HepG2 (cell line): ENCODE measurements around the gene RAB33B. TPM values are rescaled to one million over a fixed set of nuclear protein-coding genes. Genes with fewer than 3 reads are reported as not detected.

Experiments used
- FOXK1 ChIP-seq: sonication (generic); formaldehyde crosslinking; IDR thresholded peaks from 2 replicates; pipeline ENCODE4 v1.4.0; 2020; ENCODE audit warnings: low read depth, missing genetic modification reagents, borderline replicate concordance
- REL ChIP-seq: sonication (generic); formaldehyde crosslinking; conservative IDR thresholded peaks from 2 replicates; pipeline ENCODE4 v1.8.0; 2022; ENCODE audit warnings: mild to moderate bottlenecking, missing genetic modification reagents, moderate library complexity
- RFXANK ChIP-seq: IDR thresholded peaks from 2 replicates; pipeline ENCODE4 v1.6.1; 2016
- SP4 ChIP-seq: sonication (generic); formaldehyde crosslinking; IDR thresholded peaks from 2 replicates; pipeline ENCODE4 v1.8.1; 2023; ENCODE audit warnings: mild to moderate bottlenecking, missing genetic modification reagents
- TBP ChIP-seq: sonication (generic); formaldehyde crosslinking; IDR thresholded peaks from 2 replicates; pipeline ENCODE4 v1.5.0; 2020; ENCODE audit warnings: missing genetic modification reagents
- THAP11 ChIP-seq: IDR thresholded peaks from 2 replicates; pipeline ENCODE4 v1.6.1; 2016; ENCODE audit warnings: missing biosample characterization, missing genetic modification reagents
- ZNF138 ChIP-seq: sonication (generic); formaldehyde crosslinking; IDR thresholded peaks from 2 replicates; pipeline ENCODE4 v1.5.0; 2020; ENCODE audit warnings: mild to moderate bottlenecking, low read depth, missing genetic modification reagents
- ZNF230 ChIP-seq: sonication (generic); formaldehyde crosslinking; IDR thresholded peaks from 2 replicates; pipeline ENCODE4 v1.4.0; 2020; ENCODE audit warnings: mild to moderate bottlenecking, missing genetic modification reagents
- ZNF598 ChIP-seq: sonication (generic); formaldehyde crosslinking; IDR thresholded peaks from 2 replicates; pipeline ENCODE4 v1.5.1; 2020; ENCODE audit warnings: mild to moderate bottlenecking, missing genetic modification reagents, borderline replicate concordance
- ZNF761 ChIP-seq: sonication (generic); formaldehyde crosslinking; conservative IDR thresholded peaks from 2 replicates; pipeline ENCODE4 v1.4.0; 2020; ENCODE audit warnings: mild to moderate bottlenecking, missing genetic modification reagents
- ZNF816 ChIP-seq: sonication (generic); formaldehyde crosslinking; IDR thresholded peaks from 2 replicates; pipeline ENCODE4 v1.8.0; 2022; ENCODE audit warnings: missing genetic modification reagents, mild to moderate bottlenecking, borderline replicate concordance
- ZNF891 ChIP-seq: sonication (generic); formaldehyde crosslinking; IDR thresholded peaks from 2 replicates; pipeline ENCODE4 v1.5.0; 2020; ENCODE audit warnings: mild to moderate bottlenecking, missing genetic modification reagents
- ZSCAN25 ChIP-seq: sonication (generic); formaldehyde crosslinking; IDR thresholded peaks from 2 replicates; pipeline ENCODE4 v1.8.0; 2022; ENCODE audit warnings: mild to moderate bottlenecking, missing genetic modification reagents
- polyA plus RNA-seq, 8 experiments: library from polyadenylated mRNA; depleted of rRNA in 3 of 8; stranded (reverse) in 7 of 8; unstranded in 1 of 8; fragments of >200 nt; fragmentation: Illumina TruSeq in 4 of 8; extraction: Trizol in 4 of 8; gene quantifications; 2 replicates each; pipeline versions ENCODE4 v1.2.1 to v1.2.3, GENCODE V29; 2011 to 2016; ENCODE audit warnings: low read depth in 4 of 8, missing spikeins in 1 of 8, mixed read lengths in 1 of 8; ENCODE audit not compliant: insufficient read depth in 1 of 8
- total RNA-seq, 5 experiments: library from RNA; depleted of rRNA; stranded (reverse); fragments of >200 nt; fragmentation: Illumina TruSeq; extraction: Trizol; gene quantifications; 2 replicates each; pipeline ENCODE4 v1.2.3, GENCODE V29; 2016; ENCODE audit warnings: low read depth in 1 of 5
- TF ChIP-seq, protein P1 (sequence below): sonication (generic); formaldehyde crosslinking; IDR thresholded peaks from 2 replicates; pipeline ENCODE4 v1.4.0; 2020; ENCODE audit warnings: missing genetic modification reagents, borderline replicate concordance
- TF ChIP-seq, protein P2 (sequence below): sonication (generic); formaldehyde crosslinking; IDR thresholded peaks from 2 replicates; pipeline ENCODE4 v1.5.1; 2020; ENCODE audit warnings: mild to moderate bottlenecking, missing genetic modification reagents, borderline replicate concordance
- TF ChIP-seq, protein P3 (sequence below), 2 experiments: sonication (generic) in 1 of 2; formaldehyde crosslinking in 1 of 2; IDR thresholded peaks; 2 replicates each; pipeline versions ENCODE4 v1.5.1 to v1.6.1; 2011 to 2020; ENCODE audit warnings: borderline replicate concordance in 1 of 2, low read depth in 1 of 2, low read length in 1 of 2, mild to moderate bottlenecking in 1 of 2, missing genetic modification reagents in 1 of 2, moderate library complexity in 1 of 2

RAB33B gene
- total and polyA plus RNA-seq, 2 of the 13 experiments (the other 11 are each of a cell fraction or from before 2014, with no cell fraction given) = 7.6 to 8.1 TPM

DNA sequence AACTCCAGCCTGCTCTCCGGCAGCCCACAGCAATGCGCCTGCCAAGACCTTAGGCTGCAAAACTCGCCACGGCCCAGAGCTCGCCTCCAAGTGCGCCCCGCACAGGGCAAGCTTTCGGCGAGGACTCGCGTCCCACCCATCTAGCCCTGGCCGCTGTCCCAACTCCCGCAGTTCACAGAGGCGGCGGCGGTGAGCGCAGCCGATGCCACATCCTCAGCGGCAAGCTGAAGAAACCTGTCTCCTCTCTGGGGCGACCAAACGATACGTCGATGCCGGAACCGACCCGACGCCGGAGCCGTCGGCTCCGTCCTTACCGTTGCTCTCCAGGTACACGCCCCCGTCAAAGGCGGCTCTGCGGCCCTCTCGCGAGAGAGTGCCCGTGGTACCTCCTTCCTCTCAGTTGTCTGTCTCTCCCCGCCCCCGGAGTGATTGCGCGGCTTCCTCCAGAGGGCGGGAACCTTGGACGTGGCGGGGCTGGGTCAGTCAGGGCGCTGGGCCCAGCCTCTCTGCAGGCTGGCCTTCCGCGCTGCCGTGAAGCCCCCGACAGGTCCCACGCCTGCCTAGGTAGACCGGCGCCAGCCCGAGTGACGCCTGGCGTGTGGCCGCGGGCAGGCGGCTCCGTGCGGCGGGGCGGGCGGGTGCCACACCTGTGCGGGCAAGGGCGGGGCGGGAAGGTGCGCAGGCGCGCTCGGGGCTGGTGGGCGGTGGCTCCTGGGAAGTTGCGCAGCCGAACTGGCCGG, 380 bp upstream of the RAB33B start (continued):
- TF ChIP-seq, protein P1, sequence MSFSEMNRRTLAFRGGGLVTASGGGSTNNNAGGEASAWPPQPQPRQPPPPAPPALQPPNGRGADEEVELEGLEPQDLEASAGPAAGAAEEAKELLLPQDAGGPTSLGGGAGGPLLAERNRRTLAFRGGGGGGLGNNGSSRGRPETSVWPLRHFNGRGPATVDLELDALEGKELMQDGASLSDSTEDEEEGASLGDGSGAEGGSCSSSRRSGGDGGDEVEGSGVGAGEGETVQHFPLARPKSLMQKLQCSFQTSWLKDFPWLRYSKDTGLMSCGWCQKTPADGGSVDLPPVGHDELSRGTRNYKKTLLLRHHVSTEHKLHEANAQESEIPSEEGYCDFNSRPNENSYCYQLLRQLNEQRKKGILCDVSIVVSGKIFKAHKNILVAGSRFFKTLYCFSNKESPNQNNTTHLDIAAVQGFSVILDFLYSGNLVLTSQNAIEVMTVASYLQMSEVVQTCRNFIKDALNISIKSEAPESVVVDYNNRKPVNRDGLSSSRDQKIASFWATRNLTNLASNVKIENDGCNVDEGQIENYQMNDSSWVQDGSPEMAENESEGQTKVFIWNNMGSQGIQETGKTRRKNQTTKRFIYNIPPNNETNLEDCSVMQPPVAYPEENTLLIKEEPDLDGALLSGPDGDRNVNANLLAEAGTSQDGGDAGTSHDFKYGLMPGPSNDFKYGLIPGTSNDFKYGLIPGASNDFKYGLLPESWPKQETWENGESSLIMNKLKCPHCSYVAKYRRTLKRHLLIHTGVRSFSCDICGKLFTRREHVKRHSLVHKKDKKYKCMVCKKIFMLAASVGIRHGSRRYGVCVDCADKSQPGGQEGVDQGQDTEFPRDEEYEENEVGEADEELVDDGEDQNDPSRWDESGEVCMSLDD = 0 out of 2 replicates have a peak, but pooled peaks have one; percentile 66
- TF ChIP-seq RFXANK (CRISPR knock-in tag) (no peak; the same call in 1 of the 2 replicates), ZNF891 (peak; percentile 85; the same call in 1 of the 2 replicates), TBP (no peak), ZNF761 (CRISPR knock-in tag) (peak; percentile 78; the same call in 1 of the 2 replicates), ZNF138 (CRISPR knock-in tag) (no peak), ZNF230 (CRISPR knock-in tag) (peak; percentile 68; the same call in 1 of the 2 replicates), SP4 (CRISPR knock-in tag) (peak; percentile 71), REL (0 out of 2 replicates have a peak, but pooled peaks have one; percentile 40), ZNF816 (peak; percentile 41; the same call in 1 of the 2 replicates), ZNF598 (CRISPR knock-in tag) (peak; percentile 90), THAP11 (CRISPR knock-in tag) (peak; percentile 81), ZSCAN25 (CRISPR knock-in tag) (peak; percentile 80; the same call in 1 of the 2 replicates), FOXK1 (CRISPR knock-in tag) (peak; percentile 61; the same call in 1 of the 2 replicates)
- TF ChIP-seq, protein P2, sequence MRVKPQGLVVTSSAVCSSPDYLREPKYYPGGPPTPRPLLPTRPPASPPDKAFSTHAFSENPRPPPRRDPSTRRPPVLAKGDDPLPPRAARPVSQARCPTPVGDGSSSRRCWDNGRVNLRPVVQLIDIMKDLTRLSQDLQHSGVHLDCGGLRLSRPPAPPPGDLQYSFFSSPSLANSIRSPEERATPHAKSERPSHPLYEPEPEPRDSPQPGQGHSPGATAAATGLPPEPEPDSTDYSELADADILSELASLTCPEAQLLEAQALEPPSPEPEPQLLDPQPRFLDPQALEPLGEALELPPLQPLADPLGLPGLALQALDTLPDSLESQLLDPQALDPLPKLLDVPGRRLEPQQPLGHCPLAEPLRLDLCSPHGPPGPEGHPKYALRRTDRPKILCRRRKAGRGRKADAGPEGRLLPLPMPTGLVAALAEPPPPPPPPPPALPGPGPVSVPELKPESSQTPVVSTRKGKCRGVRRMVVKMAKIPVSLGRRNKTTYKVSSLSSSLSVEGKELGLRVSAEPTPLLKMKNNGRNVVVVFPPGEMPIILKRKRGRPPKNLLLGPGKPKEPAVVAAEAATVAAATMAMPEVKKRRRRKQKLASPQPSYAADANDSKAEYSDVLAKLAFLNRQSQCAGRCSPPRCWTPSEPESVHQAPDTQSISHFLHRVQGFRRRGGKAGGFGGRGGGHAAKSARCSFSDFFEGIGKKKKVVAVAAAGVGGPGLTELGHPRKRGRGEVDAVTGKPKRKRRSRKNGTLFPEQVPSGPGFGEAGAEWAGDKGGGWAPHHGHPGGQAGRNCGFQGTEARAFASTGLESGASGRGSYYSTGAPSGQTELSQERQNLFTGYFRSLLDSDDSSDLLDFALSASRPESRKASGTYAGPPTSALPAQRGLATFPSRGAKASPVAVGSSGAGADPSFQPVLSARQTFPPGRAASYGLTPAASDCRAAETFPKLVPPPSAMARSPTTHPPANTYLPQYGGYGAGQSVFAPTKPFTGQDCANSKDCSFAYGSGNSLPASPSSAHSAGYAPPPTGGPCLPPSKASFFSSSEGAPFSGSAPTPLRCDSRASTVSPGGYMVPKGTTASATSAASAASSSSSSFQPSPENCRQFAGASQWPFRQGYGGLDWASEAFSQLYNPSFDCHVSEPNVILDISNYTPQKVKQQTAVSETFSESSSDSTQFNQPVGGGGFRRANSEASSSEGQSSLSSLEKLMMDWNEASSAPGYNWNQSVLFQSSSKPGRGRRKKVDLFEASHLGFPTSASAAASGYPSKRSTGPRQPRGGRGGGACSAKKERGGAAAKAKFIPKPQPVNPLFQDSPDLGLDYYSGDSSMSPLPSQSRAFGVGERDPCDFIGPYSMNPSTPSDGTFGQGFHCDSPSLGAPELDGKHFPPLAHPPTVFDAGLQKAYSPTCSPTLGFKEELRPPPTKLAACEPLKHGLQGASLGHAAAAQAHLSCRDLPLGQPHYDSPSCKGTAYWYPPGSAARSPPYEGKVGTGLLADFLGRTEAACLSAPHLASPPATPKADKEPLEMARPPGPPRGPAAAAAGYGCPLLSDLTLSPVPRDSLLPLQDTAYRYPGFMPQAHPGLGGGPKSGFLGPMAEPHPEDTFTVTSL (CRISPR knock-in tag) = no peak
- TF ChIP-seq, protein P3, sequence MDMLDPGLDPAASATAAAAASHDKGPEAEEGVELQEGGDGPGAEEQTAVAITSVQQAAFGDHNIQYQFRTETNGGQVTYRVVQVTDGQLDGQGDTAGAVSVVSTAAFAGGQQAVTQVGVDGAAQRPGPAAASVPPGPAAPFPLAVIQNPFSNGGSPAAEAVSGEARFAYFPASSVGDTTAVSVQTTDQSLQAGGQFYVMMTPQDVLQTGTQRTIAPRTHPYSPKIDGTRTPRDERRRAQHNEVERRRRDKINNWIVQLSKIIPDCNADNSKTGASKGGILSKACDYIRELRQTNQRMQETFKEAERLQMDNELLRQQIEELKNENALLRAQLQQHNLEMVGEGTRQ (IDR thresholded peaks at IDR 0.05; ENCODE audit: low read depth, low read length) = no peak
- TF ChIP-seq, protein P3 (CRISPR knock-in tag; IDR thresholded peaks at IDR 0.05; ENCODE audit: borderline replicate concordance) = no peak
